ENCODE data around the gene SP6.

DNA sequence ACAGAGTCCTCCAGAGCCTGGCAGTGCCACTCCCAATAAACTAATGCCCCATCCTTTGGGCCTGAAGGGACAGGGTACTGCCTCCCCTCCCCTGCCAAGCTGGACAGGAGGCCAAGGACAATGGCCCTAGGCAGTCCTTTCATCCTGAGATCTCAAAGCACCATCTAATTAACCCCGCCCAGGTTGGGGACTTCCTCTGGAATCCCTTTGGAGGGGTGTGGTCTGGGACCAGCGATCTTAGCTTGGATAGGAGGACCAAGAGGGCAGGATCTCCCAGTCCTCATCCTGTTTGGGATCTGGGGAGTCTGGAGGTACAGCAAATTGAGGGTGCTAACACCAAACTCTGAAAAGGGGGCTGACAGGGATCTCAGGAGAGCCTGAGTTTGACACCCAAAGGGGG is 18.2 kb upstream of the SP6 start:
- TF ChIP-seq POLR2A (IDR thresholded peaks at IDR 0.05), result no peak
- TF ChIP-seq, protein P1, sequence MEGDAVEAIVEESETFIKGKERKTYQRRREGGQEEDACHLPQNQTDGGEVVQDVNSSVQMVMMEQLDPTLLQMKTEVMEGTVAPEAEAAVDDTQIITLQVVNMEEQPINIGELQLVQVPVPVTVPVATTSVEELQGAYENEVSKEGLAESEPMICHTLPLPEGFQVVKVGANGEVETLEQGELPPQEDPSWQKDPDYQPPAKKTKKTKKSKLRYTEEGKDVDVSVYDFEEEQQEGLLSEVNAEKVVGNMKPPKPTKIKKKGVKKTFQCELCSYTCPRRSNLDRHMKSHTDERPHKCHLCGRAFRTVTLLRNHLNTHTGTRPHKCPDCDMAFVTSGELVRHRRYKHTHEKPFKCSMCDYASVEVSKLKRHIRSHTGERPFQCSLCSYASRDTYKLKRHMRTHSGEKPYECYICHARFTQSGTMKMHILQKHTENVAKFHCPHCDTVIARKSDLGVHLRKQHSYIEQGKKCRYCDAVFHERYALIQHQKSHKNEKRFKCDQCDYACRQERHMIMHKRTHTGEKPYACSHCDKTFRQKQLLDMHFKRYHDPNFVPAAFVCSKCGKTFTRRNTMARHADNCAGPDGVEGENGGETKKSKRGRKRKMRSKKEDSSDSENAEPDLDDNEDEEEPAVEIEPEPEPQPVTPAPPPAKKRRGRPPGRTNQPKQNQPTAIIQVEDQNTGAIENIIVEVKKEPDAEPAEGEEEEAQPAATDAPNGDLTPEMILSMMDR (IDR thresholded peaks at IDR 0.05), result no peak

Measured in thyroid gland (tissue), 4 donors.